Caki2 (cell line): ENCODE results near the gene CLSTN2. TPM values are rescaled to one million over a fixed set of nuclear protein-coding genes. Genes with fewer than 3 reads are reported as not detected.

Experiments
- DNase-seq: peaks from one replicate; pipeline ENCODE4 v3.0.0-alpha.2; 2015; ENCODE audit warnings: low read depth
- in situ Hi-C: cut with HindIII; loops from 2 replicates; pipeline ENCODE4 v1.10.0; 2016; ENCODE audit warnings: low sequenced_read_pairs, low pct_unique_long_range_greater_than_20kb, mixed read lengths
- total RNA-seq: library from RNA; depleted of rRNA; stranded (reverse); fragments of >200 nt; shearing (Covaris generic); gene quantifications from 2 replicates; pipeline ENCODE4 v1.2.3, GENCODE V29; 2014; ENCODE audit warnings: low replicate concordance

The CLSTN2 gene
- total RNA-seq, 1 experiment from 2014 or later, result 37.8 TPM

GRCh38 chr3:140186421-140186920, 251.5 kb downstream of the CLSTN2 start:
- DNase-seq, result peak; percentile 86
- in situ Hi-C loops, result no loop called here

GRCh38 chr3:140187028-140187427, 252.0 kb downstream of the CLSTN2 start:
- no peak for DNase-seq
- in situ Hi-C loops, result no loop called here

DNA sequence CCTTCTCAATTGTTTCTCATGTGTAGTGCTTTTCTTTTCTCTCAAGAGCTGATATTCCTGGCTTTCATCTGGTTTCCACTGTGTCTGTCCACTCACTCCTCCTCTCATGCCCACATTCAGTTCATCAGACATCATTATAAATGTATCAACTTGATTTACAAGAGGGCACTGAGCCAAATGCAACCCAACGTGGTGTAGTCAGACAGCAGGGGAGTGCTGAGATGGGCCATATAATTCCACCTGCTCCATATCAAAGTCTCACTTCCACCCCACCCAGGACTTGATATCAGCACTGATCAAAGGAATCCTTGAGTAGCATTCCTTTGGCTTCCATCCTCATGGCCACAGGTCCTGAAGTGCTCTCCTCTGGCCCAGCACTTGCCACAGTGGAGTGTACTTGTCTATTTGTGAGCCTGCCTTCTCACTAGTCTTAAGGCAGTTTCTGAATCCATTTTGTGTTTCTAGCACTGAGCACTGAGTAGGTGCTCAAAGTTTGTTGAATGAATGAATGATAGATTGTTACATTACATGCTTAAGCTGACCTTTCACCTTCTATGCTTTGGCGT, 252.8 kb downstream of the CLSTN2 start:
- in situ Hi-C loops, result no loop called here
- no peak for DNase-seq

GRCh38 chr3:140188285-140188684, 253.3 kb downstream of the CLSTN2 start:
- no peak for DNase-seq
- in situ Hi-C loops, result no loop called here

DNA sequence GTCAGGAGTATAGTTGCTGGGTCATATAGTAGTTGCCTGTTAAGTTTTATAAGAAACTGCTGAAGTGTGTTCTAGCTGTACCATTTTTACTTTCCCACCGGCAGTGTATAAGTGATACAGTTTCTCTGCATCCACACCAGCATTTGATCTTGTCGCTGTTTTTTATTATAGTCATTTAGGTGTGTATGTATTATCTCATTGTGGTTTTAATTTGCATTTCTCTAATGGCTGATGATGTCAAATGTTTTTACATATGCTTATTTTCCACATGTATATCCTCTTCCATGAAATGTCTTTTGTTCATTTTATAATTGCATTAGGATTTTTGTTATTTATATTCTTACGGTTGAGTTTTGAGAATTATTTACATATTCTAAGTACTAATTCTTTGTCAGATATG, 254.3 kb downstream of the CLSTN2 start:
- in situ Hi-C loops, result no loop called here
- no peak for DNase-seq

GRCh38 chr3:140189976-140190375, 255.0 kb downstream of the CLSTN2 start:
- DNase-seq, result no peak
- in situ Hi-C loops, result no loop called here

DNA sequence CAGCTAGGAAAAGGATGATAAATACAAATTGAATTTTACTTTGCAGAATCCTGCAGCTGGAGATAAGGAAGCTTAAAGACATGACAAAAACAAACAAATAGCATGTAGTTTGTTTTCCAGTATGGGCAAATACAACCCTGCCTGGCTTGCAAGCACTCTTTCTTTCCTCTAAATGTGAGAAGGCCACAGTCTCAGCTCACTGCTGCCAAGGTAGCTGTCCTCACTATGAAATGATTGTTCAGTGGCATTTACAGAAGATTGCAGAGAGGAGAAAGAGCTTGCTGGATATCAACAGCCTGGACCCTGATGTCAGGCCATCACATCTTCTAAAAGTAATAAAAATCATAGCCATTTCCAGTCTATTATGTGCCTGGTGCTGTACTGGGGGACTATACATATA, 262.0 kb downstream of the CLSTN2 start:
- in situ Hi-C loops, result no loop called here
- DNase-seq, result no peak

GRCh38 chr3:140198242-140198641, 263.3 kb downstream of the CLSTN2 start:
- no peak for DNase-seq
- in situ Hi-C loops, result no loop called here

- no peak for DNase-seq
- in situ Hi-C loops, result no loop called here
Measured at GRCh38 chr3:140199008-140199407, 264.0 kb downstream of the CLSTN2 start.

- no peak for DNase-seq
- in situ Hi-C loops, result no loop called here
Measured at GRCh38 chr3:140199743-140200142, 264.8 kb downstream of the CLSTN2 start.

DNA sequence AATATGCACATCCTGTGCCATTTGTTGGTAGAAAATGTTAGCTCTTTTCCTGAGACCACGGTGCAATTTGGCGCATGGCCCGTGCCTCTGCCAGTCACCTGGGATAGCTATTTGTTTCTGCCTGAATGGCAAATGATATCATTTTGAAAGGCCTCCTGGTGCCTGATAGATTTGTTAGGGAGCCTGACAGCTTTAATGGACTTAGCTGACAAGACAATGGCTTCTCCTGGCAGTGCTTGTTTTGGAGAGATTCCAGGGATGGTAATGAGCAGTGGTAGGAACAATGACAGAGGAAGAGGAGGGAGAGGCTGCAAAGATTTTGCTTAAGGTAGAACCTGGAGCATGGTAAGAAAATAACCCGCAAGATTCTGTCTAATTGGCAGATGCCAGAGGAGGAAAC, 268.5 kb downstream of the CLSTN2 start:
- no peak for DNase-seq
- in situ Hi-C loops, result no loop called here

GRCh38 chr3:140204271-140204984, 269.4 kb downstream of the CLSTN2 start:
- DNase-seq, result no peak
- in situ Hi-C loops, result no loop called here

- in situ Hi-C loops, result no loop called here
- DNase-seq, result no peak
Measured at GRCh38 chr3:140205598-140205997, 270.6 kb downstream of the CLSTN2 start.

DNA sequence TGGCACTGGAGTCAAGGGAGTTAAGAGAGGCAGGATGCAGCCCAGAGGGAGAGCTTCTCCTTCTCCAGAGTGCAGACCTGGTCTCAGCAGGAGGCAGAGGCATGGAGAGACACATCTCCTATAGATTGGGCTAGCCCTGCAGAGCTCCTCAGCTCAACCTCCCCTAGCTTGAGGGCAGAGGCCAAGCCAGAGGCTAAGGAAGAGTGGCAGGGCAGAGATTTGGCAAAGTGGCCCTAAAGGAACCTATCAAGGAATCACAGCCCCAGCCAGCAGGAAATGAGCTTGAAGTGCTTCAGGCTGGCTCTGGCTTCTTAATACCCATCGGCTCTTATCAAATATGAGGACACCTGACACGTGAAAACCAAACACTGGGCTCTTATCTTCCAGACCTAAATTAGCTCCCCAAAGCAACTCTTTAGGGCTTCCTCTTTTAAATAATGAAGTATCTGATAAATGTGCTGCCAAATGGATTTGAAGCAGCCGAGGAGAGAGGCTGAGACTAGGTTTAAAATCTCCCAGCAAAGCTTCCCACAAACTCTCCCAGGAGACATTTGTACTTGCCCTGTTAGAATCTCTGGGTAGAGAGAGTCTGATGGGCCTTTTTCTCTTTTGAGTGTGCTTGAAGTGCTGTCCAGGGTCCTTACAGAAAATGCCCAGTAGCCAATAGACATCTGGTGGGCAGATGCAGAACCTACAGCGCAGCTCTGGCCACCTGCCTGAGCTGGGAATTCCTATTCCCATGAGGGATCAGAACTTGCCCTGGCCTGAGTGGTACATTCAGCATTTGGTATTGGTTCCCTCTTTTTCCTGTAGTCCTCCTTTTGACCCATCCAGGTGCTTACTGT, 271.4 kb downstream of the CLSTN2 start:
- in situ Hi-C loops, result no loop called here
- DNase-seq, result peak; percentile 38

DNA sequence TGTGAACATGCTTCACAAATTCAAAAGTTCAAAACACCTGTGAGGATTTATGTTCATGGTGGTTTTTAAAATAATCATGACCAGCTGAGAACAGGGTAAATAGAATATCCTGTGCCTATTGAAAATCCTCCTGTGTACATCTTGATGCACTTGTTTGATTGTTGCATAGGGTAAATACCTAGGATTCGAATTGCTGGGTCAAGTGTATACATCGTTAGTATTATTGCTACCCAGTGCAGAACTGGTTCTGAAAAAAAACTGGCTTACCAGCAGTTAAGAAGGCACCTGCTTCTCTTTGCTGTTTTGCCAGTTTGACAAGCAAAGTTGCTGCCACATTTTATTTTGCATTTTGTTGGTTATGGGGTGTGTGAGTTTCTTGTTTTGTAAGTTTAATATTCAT, 272.6 kb downstream of the CLSTN2 start:
- in situ Hi-C loops, result no loop called here
- DNase-seq, result no peak

- in situ Hi-C loops, result no loop called here
- DNase-seq, result no peak
Measured at GRCh38 chr3:140216249-140216648, 281.3 kb downstream of the CLSTN2 start.

- in situ Hi-C loops, result no loop called here
- peak; percentile 94 for DNase-seq
Measured at GRCh38 chr3:140219291-140219690, 284.3 kb downstream of the CLSTN2 start.

GRCh38 chr3:140219923-140220452, 285.0 kb downstream of the CLSTN2 start:
- in situ Hi-C loops, result no loop called here
- no peak for DNase-seq

DNA sequence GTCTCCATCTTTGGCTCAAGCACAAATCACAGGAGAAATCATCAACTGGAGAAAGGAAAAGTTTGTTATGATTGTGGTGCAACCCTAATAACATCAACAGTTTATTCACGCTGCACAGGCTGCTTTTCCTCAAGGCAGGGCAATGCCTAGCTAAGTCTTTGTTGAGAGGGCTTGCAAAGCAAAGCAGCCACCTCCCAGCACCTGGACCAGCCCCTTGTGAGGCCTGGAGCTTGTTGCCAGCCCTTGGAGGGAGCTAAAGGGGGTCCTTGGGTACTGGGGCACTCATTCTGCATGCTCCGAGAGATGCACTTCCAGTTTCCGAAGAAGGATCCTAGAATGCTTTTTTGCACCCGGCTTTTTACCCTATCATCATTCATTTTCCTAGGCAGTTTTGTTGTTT, 288.2 kb downstream of the CLSTN2 start:
- DNase-seq, result no peak
- in situ Hi-C loops, result no loop called here
